H1 (cell line): ENCODE data around the gene BAIAP2L2. TPM values are rescaled to one million over a fixed set of nuclear protein-coding genes. Genes with fewer than 3 reads are reported as not detected.

Source experiments
- CTCF ChIA-PET: fragments of 300-600 bp; sonication (Branson Sonifier 250); formaldehyde crosslinking; loops from one replicate; lab custom pipeline; 2021; ENCODE audit not compliant: partially characterized antibody; lab: Charles Lee
- POLR2A ChIA-PET: fragments of 300-600 bp; sonication (Branson Sonifier 250); formaldehyde crosslinking; loops from one replicate; lab custom pipeline; 2021; ENCODE audit warnings: inconsistent platforms; ENCODE audit not compliant: partially characterized antibody; lab: Charles Lee
- DNase-seq, 2 experiments: peaks; one replicate each; pipeline versions ENCODE4 v3.0.0 to v3.0.0-alpha.2; 2010 to 2022; ENCODE audit warnings: low spot score in 2 of 2, low read depth in 1 of 2, mixed read lengths in 1 of 2
- FAIRE-seq: peaks from 2 replicates; lab custom pipeline; 2011; peaks lifted over from hg19 to GRCh38; lab: Jason Lieb, UNC
- H2AFZ ChIP-seq: 2 replicates; pipeline ENCODE4 v1.8.1; 2012; ENCODE audit warnings: low read length, inconsistent platforms
- H2AK5ac ChIP-seq: 2 replicates; pipeline ENCODE4 v1.6.1; 2013; ENCODE audit warnings: low read depth, low read length
- H2BK120ac ChIP-seq: replicated peaks from 2 replicates; pipeline ENCODE3; 2013; ENCODE audit warnings: low read depth, low read length, inconsistent platforms
- H2BK12ac ChIP-seq: 2 replicates; pipeline ENCODE4 v1.6.1; 2013; ENCODE audit warnings: low read depth, low read length
- H2BK15ac ChIP-seq: 2 replicates; pipeline ENCODE4 v1.6.1; 2013; ENCODE audit warnings: low read length
- H2BK20ac ChIP-seq: 2 replicates; pipeline ENCODE4 v1.6.1; 2013; ENCODE audit warnings: low read length
- H2BK5ac ChIP-seq: 2 replicates; pipeline ENCODE4 v1.6.1; 2013; ENCODE audit warnings: low read depth, low read length
- H3K14ac ChIP-seq: 2 replicates; pipeline ENCODE4 v1.6.1; 2013; ENCODE audit warnings: inconsistent platforms; ENCODE audit not compliant: insufficient read length
- H3K18ac ChIP-seq: 2 replicates; pipeline ENCODE4 v1.6.1; 2013; ENCODE audit warnings: low read length; ENCODE audit errors: extremely low read depth
- H3K23ac ChIP-seq: 2 replicates; pipeline ENCODE4 v1.6.1; 2013; ENCODE audit warnings: inconsistent platforms; ENCODE audit not compliant: insufficient read length
- H3K23me2 ChIP-seq: 2 replicates; pipeline ENCODE4 v1.6.1; 2013; ENCODE audit warnings: low read depth, low read length
- H3K27ac ChIP-seq: 2 replicates; pipeline ENCODE4 v1.6.1; 2011; ENCODE audit warnings: low read depth, low read length, inconsistent platforms
- H3K27me3 ChIP-seq, 4 experiments: replicated peaks in 1 of 4; 1 replicate in 1 of 4; 2 replicates in 3 of 4; pipeline versions ENCODE4 v1.6.1 to v1.8.1; 2011 to 2013; ENCODE audit warnings: low read length in 3 of 4, mild to moderate bottlenecking in 3 of 4, inconsistent platforms in 2 of 4, mixed read lengths in 2 of 4, moderate library complexity in 1 of 4; ENCODE audit not compliant: control insufficient read depth in 3 of 4, insufficient read depth in 3 of 4; ENCODE audit errors: extremely low read depth in 1 of 4
- H3K36me3 ChIP-seq, 4 experiments: 2 replicates each; pipeline versions ENCODE4 v1.6.1 to v1.8.1; 2011 to 2013; ENCODE audit warnings: mild to moderate bottlenecking in 4 of 4, low read length in 3 of 4, moderate library complexity in 2 of 4, control low read depth in 1 of 4, inconsistent platforms in 1 of 4; ENCODE audit not compliant: insufficient read depth in 4 of 4, control insufficient read depth in 2 of 4
- H3K4ac ChIP-seq: replicated peaks from 2 replicates; pipeline ENCODE3; 2013; ENCODE audit warnings: low read length, low read depth, mixed read lengths, inconsistent platforms; ENCODE audit not compliant: insufficient read length
- H3K4me1 ChIP-seq, 4 experiments: replicated peaks in 1 of 4; 1 replicate in 1 of 4; 2 replicates in 3 of 4; pipeline versions ENCODE4 v1.6.1 to v1.8.1; 2011 to 2013; ENCODE audit warnings: low read length in 3 of 4, inconsistent platforms in 2 of 4, mixed read lengths in 1 of 4; ENCODE audit not compliant: insufficient read depth in 4 of 4, control insufficient read depth in 3 of 4
- H3K4me2 ChIP-seq, 2 experiments: 2 replicates each; pipeline versions ENCODE4 v1.6.1 to v1.8.1; 2011 to 2013; ENCODE audit warnings: low read depth in 2 of 2, low read length in 2 of 2, control low read depth in 1 of 2, inconsistent platforms in 1 of 2, mild to moderate bottlenecking in 1 of 2; ENCODE audit not compliant: insufficient read depth in 1 of 2
- H3K4me3 ChIP-seq, 4 experiments: fragments of 200-600, 300-600 bp in 1 of 4; sonication (generic), shearing (Covaris generic), sonication (Bioruptor Twin) in 1 of 4; 2 replicates each; pipeline versions ENCODE4 v1.5.1 to v1.8.1; 2011 to 2016; ENCODE audit warnings: low read length in 4 of 4, low read depth in 3 of 4, control low read depth in 2 of 4, inconsistent platforms in 2 of 4, mild to moderate bottlenecking in 2 of 4, mixed read lengths in 1 of 4, moderate library complexity in 1 of 4; ENCODE audit not compliant: insufficient read depth in 2 of 4; ENCODE audit errors: extremely low read depth in 1 of 4
- H3K56ac ChIP-seq: replicated peaks from 2 replicates; pipeline ENCODE3; 2013; ENCODE audit warnings: low read depth, mild to moderate bottlenecking, mixed read lengths, low read length, inconsistent platforms; ENCODE audit not compliant: insufficient read length
- H3K79me1 ChIP-seq: 2 replicates; pipeline ENCODE4 v1.6.1; 2013; ENCODE audit warnings: low read depth, low read length, control low read depth
- H3K79me2 ChIP-seq, 2 experiments: 2 replicates each; pipeline versions ENCODE4 v1.6.1 to v1.8.1; 2012 to 2013; ENCODE audit warnings: low read length in 2 of 2, mild to moderate bottlenecking in 2 of 2, inconsistent platforms in 1 of 2; ENCODE audit not compliant: insufficient read depth in 2 of 2, control insufficient read depth in 1 of 2
- H3K9ac ChIP-seq, 4 experiments: replicated peaks in 1 of 4; 1 replicate in 1 of 4; 2 replicates in 3 of 4; pipeline versions ENCODE4 v1.6.1 to v1.8.1; 2011 to 2013; ENCODE audit warnings: low read depth in 3 of 4, low read length in 3 of 4, control low read depth in 2 of 4, mild to moderate bottlenecking in 2 of 4, moderate library complexity in 2 of 4, inconsistent platforms in 1 of 4; ENCODE audit errors: extremely low read depth in 1 of 4
- H3K9me3 ChIP-seq, 2 experiments: 2 replicates each; pipeline versions ENCODE4 v1.6.1 to v1.8.1; 2012 to 2013; ENCODE audit warnings: mild to moderate bottlenecking in 2 of 2, moderate library complexity in 2 of 2, control low read depth in 1 of 2, inconsistent platforms in 1 of 2, low read depth in 1 of 2, low read length in 1 of 2, mixed read lengths in 1 of 2; ENCODE audit not compliant: insufficient read depth in 2 of 2
- H4K20me1 ChIP-seq, 2 experiments: replicated peaks in 1 of 2; 2 replicates each; pipeline versions ENCODE3 to v1.8.1; 2011 to 2013; ENCODE audit warnings: inconsistent platforms in 2 of 2, low read length in 2 of 2, mild to moderate bottlenecking in 1 of 2; ENCODE audit not compliant: insufficient read depth in 2 of 2, control insufficient read depth in 1 of 2
- H4K5ac ChIP-seq: 2 replicates; pipeline ENCODE4 v1.6.1; 2013; ENCODE audit warnings: low read length, low read depth, mixed read lengths, inconsistent platforms; ENCODE audit not compliant: insufficient read length
- H4K8ac ChIP-seq: 2 replicates; pipeline ENCODE4 v1.8.0; 2013; ENCODE audit warnings: mild to moderate bottlenecking, moderate library complexity, low read length, inconsistent platforms; ENCODE audit not compliant: insufficient read depth; ENCODE audit errors: extremely low read depth
- H4K91ac ChIP-seq: replicated peaks from 2 replicates; pipeline ENCODE3; 2013; ENCODE audit warnings: low read length, mixed read lengths, inconsistent platforms; ENCODE audit not compliant: insufficient read length
- BCL11A ChIP-seq, 2 experiments: IDR thresholded peaks; one replicate each; pipeline ENCODE4 v1.6.1; 2011; ENCODE audit warnings: low read depth in 2 of 2, low read length in 2 of 2, mild to moderate bottlenecking in 2 of 2
- CEBPB ChIP-seq: IDR thresholded peaks from 2 replicates; pipeline ENCODE4 v1.6.1; 2012; ENCODE audit warnings: low read depth, low read length
- CHD1 ChIP-seq: IDR thresholded peaks from 2 replicates; pipeline ENCODE4 v1.6.1; 2012; ENCODE audit warnings: low read depth, low read length, improper control_type of control experiment
- CREB1 ChIP-seq: IDR thresholded peaks from 2 replicates; pipeline ENCODE4 v1.6.1; 2012; ENCODE audit warnings: inconsistent platforms
- CTBP2 ChIP-seq: IDR thresholded peaks from 2 replicates; pipeline ENCODE4 v1.7.0; 2011; ENCODE audit warnings: borderline replicate concordance, mild to moderate bottlenecking, moderate library complexity, mixed read lengths, low read length; ENCODE audit not compliant: insufficient read depth, insufficient read length
- FOSL1 ChIP-seq: IDR thresholded peaks from 2 replicates; pipeline ENCODE4 v1.6.1; 2011; ENCODE audit warnings: mild to moderate bottlenecking, low read depth, low read length, moderate library complexity; ENCODE audit not compliant: insufficient read depth
- GABPA ChIP-seq: IDR thresholded peaks from 2 replicates; pipeline ENCODE4 v1.6.1; 2011; ENCODE audit warnings: mild to moderate bottlenecking, low read length, moderate library complexity, borderline replicate concordance; ENCODE audit not compliant: insufficient read depth
- RAD21 ChIP-seq, 2 experiments: IDR thresholded peaks in 1 of 2; conservative IDR thresholded peaks in 1 of 2; 2 replicates each; pipeline ENCODE4 v1.6.1; 2011; ENCODE audit warnings: low read depth in 2 of 2, low read length in 2 of 2, improper control_type of control experiment in 1 of 2, inconsistent platforms in 1 of 2, mild to moderate bottlenecking in 1 of 2, moderate library complexity in 1 of 2
- RXRA ChIP-seq: IDR thresholded peaks from 2 replicates; pipeline ENCODE4 v1.6.1; 2011; ENCODE audit warnings: low read depth, mild to moderate bottlenecking, low read length, moderate library complexity; ENCODE audit not compliant: insufficient read depth
- SAP30 ChIP-seq: fragments of 300-600 bp; sonication (generic); IDR thresholded peaks from 2 replicates; pipeline ENCODE4 v1.7.1; 2012; ENCODE audit warnings: low read length, moderate library complexity, mild to moderate bottlenecking, inconsistent platforms; ENCODE audit not compliant: insufficient read depth, insufficient replicate concordance
- SP1 ChIP-seq: IDR thresholded peaks from 2 replicates; pipeline ENCODE4 v1.6.1; 2011; ENCODE audit warnings: low read depth, low read length
- SP4 ChIP-seq: IDR thresholded peaks from 2 replicates; pipeline ENCODE4 v1.6.1; 2012; ENCODE audit warnings: low read length, inconsistent platforms
- SRF ChIP-seq: IDR thresholded peaks from 2 replicates; pipeline ENCODE4 v1.6.1; 2011; ENCODE audit warnings: mild to moderate bottlenecking, low read depth, low read length, moderate library complexity
- TEAD4 ChIP-seq: IDR thresholded peaks from 2 replicates; pipeline ENCODE4 v1.6.1; 2012; ENCODE audit warnings: low read depth, low read length, inconsistent platforms, mixed read lengths
- ZNF274 ChIP-seq: IDR thresholded peaks from 2 replicates; pipeline ENCODE4 v1.7.0; 2012; ENCODE audit warnings: low read length, borderline replicate concordance; ENCODE audit errors: extremely low read depth
- WGBS, 2 experiments: shearing (Covaris generic) in 1 of 2; methylation state at CpG; one replicate each; pipeline versions ENCODE4 v1.1.6 to v1.1.7; 2013 to 2015; ENCODE audit warnings: low lambda C conversion rate in 2 of 2, mixed read lengths in 2 of 2, inconsistent platforms in 1 of 2, low coverage in 1 of 2, missing lambda C conversion rate in 1 of 2; ENCODE audit not compliant: insufficient replicate concordance in 2 of 2, insufficient coverage in 1 of 2, insufficient read length in 1 of 2; ENCODE audit errors: extremely low coverage in 1 of 2, missing lambda C conversion rate in 1 of 2; 5-methylcytosine and 5-hydroxymethylcytosine counted together
- polyA plus RNA-seq, 7 experiments: library from polyadenylated mRNA; depleted of rRNA in 3 of 7; stranded (reverse) in 5 of 7; unstranded in 2 of 7; fragments of >200 nt in 5 of 7; fragments of 200-250 nt in 2 of 7; gene quantifications; 1 replicate in 5 of 7; 2 replicates in 1 of 7; 4 replicates in 1 of 7; pipeline versions ENCODE4 v1.2.1 to v1.2.3, GENCODE V29; 2011 to 2013; ENCODE audit warnings: missing spikeins in 2 of 7, mixed read lengths in 2 of 7
- total RNA-seq: library from RNA; stranded (reverse); fragmentation: NEBNext Ultra II Directional; extraction: Animal tissue kit (Norgen Biotek cat#: 25700); gene quantifications from 2 replicates; pipeline ENCODE4 v1.2.1, GENCODE V29; 2021

BAIAP2L2 gene
- total and polyA plus RNA-seq, 2 of the 8 experiments (the other 6 are each of a cell fraction or from before 2014, with no cell fraction given): 5.4 to 10.0 TPM

DNA sequence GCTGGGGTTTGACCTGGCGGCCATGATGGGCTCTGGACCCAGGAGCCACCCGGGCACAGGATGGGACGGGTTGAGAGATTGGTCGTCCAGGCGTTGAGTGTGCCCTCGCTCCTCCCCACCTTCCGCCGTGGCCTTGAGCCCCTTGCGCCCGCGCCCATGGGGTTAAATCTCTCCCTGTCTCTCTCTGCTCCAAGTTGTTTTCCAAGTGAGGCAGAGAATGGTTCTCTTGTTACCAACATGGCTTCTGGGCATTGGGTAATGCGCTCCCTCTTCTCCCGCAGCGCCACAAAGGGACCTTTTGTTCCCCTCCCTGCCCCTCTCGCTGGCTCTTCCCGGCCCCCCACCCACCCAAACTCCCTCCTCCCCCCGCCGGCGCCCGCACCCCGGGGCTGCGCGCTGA lies 72.1 kb downstream of the BAIAP2L2 start:
- Histone ChIP-seq H3K79me2 (no peaks in the 10 kb centered on the region), H3K27ac (no peak overlapping the region), H4K8ac (no peak overlapping the region), H3K79me1 (no peaks in the 10 kb centered on the region), H3K4me1 (peaks cover 0 to 21% (median 18%) of the 10 kb centered on the region in 4 experiments; a peak in 6 of 7 replicates), H2AFZ (no peak overlapping the region), H4K20me1 (no peaks in the 10 kb centered on the region), H3K27me3 (no peaks in the 10 kb centered on the region), H3K9ac (no peak overlapping the region), H2BK12ac (no peak overlapping the region), H2BK120ac (no peak overlapping the region), H3K4me2 (no peak overlapping the region), H3K9me3 (no peaks in the 10 kb centered on the region), H3K23me2 (no peaks in the 10 kb centered on the region; the same call in 1 of the 2 replicates), H4K5ac (no peak overlapping the region), H4K91ac (peak overlapping the region; percentile 77), H3K23ac (no peak overlapping the region), H2BK15ac (no peak overlapping the region), H3K18ac (no peak overlapping the region), H3K14ac (no peak overlapping the region), H2AK5ac (no peak overlapping the region), H2BK5ac (no peak overlapping the region), H3K4me3 (no peak overlapping the region), H2BK20ac (no peak overlapping the region; the same call in 1 of the 2 replicates), H3K4ac (no peak overlapping the region), H3K36me3 (no peaks in the 10 kb centered on the region), H3K56ac (no peak overlapping the region)
- ChIA-PET POLR2A (interaction anchor here (1.3 kb wide), 1 partner anchor 17 kb away, joined by 3 read pairs; no protein-coding TSS in a partner anchor), CTCF (interaction anchor here (0.6 to 1.0 kb wide), 4 partner anchors 14 to 72 kb away, joined by 3 to 8 read pairs (median 4); no protein-coding TSS in a partner anchor)
- no peak for DNase-seq
- FAIRE-seq: no peak
- WGBS, 2 experiments: 86% methylated on average over 18 of the region's 23 CpGs; no CpG with 5 or more reads in 1 of the 2 experiments
- TF ChIP-seq CREB1 (no peak), CTBP2 (no peak), SAP30 (no peak), ZNF274 (no peak), GABPA (no peak), SP4 (no peak), BCL11A (IDR thresholded peaks at IDR 0.05; ENCODE audit: low read depth in 2 of 2, low read length in 2 of 2) (no peak), CEBPB (no peak), FOSL1 (no peak), SP1 (no peak), RXRA (no peak), TEAD4 (no peak), SRF (no peak), CHD1 (no peak), RAD21 (IDR thresholded peaks at IDR 0.05 in 1 of 2, conservative IDR thresholded peaks at IDR 0.05 in 1 of 2; ENCODE audit: low read depth in 2 of 2, low read length in 2 of 2) (no peak)
